ENCODE data around the gene PFDN4. TPM values are rescaled to one million over a fixed set of nuclear protein-coding genes. Genes with fewer than 3 reads are reported as not detected.

Gene PFDN4
- polyA plus RNA-seq, 3 donors, result 45.3 to 63.9 (median 50.7) TPM

- DNase-seq, result no peak
Measured at GRCh38 chr20:54170026-54170471, 37.8 kb upstream of the PFDN4 start.

- no peak for DNase-seq
Measured at GRCh38 chr20:54170963-54171362, 36.9 kb upstream of the PFDN4 start.

- no peak for DNase-seq
Measured at GRCh38 chr20:54172532-54172855, 35.4 kb upstream of the PFDN4 start.

- DNase-seq, result no peak
Measured at GRCh38 chr20:54172856-54173652, 34.8 kb upstream of the PFDN4 start.

- DNase-seq, result no peak
Measured at GRCh38 chr20:54173653-54174456, 34.0 kb upstream of the PFDN4 start, which contains the start of gene CYP24A1. TSS of gene CYP24A1 (minus strand) at chr20:54173986. CDS start at chr20:54173579, 407 bp downstream.

GRCh38 chr20:54174457-54175175, 33.3 kb upstream of the PFDN4 start:
- no peak for DNase-seq

- no peak for DNase-seq
Measured at GRCh38 chr20:54176610-54177009, 31.3 kb upstream of the PFDN4 start.

- no peak for DNase-seq
Measured at GRCh38 chr20:54177378-54177777, 30.5 kb upstream of the PFDN4 start.

- DNase-seq, result no peak
Measured at GRCh38 chr20:54178256-54178655, 29.6 kb upstream of the PFDN4 start.

- DNase-seq, result no peak
Measured at GRCh38 chr20:54179946-54180345, 27.9 kb upstream of the PFDN4 start.

- no peak for DNase-seq
Measured at GRCh38 chr20:54180931-54181330, 27.0 kb upstream of the PFDN4 start.

GRCh38 chr20:54184071-54184470, 23.8 kb upstream of the PFDN4 start:
- DNase-seq, result no peak

GRCh38 chr20:54184904-54185626, 22.8 kb upstream of the PFDN4 start:
- no peak for DNase-seq

GRCh38 chr20:54188132-54188849, 19.6 kb upstream of the PFDN4 start:
- DNase-seq, result no peak

- no peak for DNase-seq
Measured at GRCh38 chr20:54189630-54190029, 18.3 kb upstream of the PFDN4 start.

GRCh38 chr20:54190217-54190616, 17.7 kb upstream of the PFDN4 start:
- no peak for DNase-seq

GRCh38 chr20:54193817-54194216, 14.1 kb upstream of the PFDN4 start:
- no peak for DNase-seq

GRCh38 chr20:54194724-54195438, 13.0 kb upstream of the PFDN4 start:
- DNase-seq, result no peak

GRCh38 chr20:54195483-54196472, 12.1 kb upstream of the PFDN4 start:
- DNase-seq, result no peak
